GM12878 (cell line): Measurements from ENCODE around the gene TC2N. TPM values are rescaled to one million over a fixed set of nuclear protein-coding genes. Genes with fewer than 3 reads are reported as not detected.

Experiments used
- ATAC-seq: fragments of 200-7000 bp; cut with Tn5 transposase; 3 replicates; pipeline ENCODE4 v1.9.1; 2020; ENCODE audit warnings: mild to moderate bottlenecking, moderate library complexity
- BruUV-seq: library from RNA; stranded (reverse); fragments of 400-500 nt; replicated peaks from 2 replicates; lab custom pipeline; 2021; lab: Mats Ljungman, UMichigan
- CTCF ChIA-PET: fragments of 300-600 bp; sonication (Branson Sonifier 250); formaldehyde crosslinking; extraction: SDS; loops from one replicate; lab custom pipeline; 2021; ENCODE audit warnings: inconsistent platforms; lab: Yijun Ruan, JAX
- POLR2A ChIA-PET: fragments of 350-600 bp; formaldehyde crosslinking; extraction: SDS; loops from one replicate; lab custom pipeline; 2021; ENCODE audit warnings: inconsistent platforms; lab: Charles Lee
- RAD21 ChIA-PET: fragments of 300-600 bp; sonication (Branson Sonifier 250); formaldehyde crosslinking; loops from one replicate; lab custom pipeline; 2023; ENCODE audit warnings: antibody characterized with exemption; ENCODE audit not compliant: unreplicated experiment; lab: Charles Lee
- SMC1A ChIA-PET: fragments of 300-600 bp; sonication (Branson Sonifier 250); formaldehyde crosslinking; loops from one replicate; lab custom pipeline; 2023; ENCODE audit not compliant: unreplicated experiment, uncharacterized antibody; lab: Charles Lee
- DNase-seq: peaks from one replicate; pipeline ENCODE4 v3.0.0-alpha.2; 2011; ENCODE audit warnings: low read depth, low spot score
- FAIRE-seq: peaks from 3 replicates; lab custom pipeline; 2011; peaks lifted over from hg19 to GRCh38; lab: Jason Lieb, UNC
- H2AFZ ChIP-seq: 2 replicates; pipeline ENCODE4 v1.6.0; 2011; ENCODE audit warnings: low read depth, low read length, control low read depth; ENCODE audit not compliant: control insufficient read depth
- H3K27ac ChIP-seq: 2 replicates; pipeline ENCODE4 v1.5.1; 2011; ENCODE audit warnings: control low read depth; ENCODE audit not compliant: control insufficient read depth, insufficient read depth
- H3K27me3 ChIP-seq, 2 experiments: replicated peaks in 1 of 2; 2 replicates each; pipeline versions ENCODE4 v1.6.0 to v1.6.1; 2011; ENCODE audit warnings: low read length in 1 of 2; ENCODE audit not compliant: control insufficient read depth in 2 of 2, insufficient read depth in 2 of 2
- H3K36me3 ChIP-seq, 2 experiments: 2 replicates each; pipeline ENCODE4 v1.5.1; 2011; ENCODE audit warnings: low read length in 1 of 2; ENCODE audit not compliant: control insufficient read depth in 2 of 2, insufficient read depth in 2 of 2
- H3K4me1 ChIP-seq: 2 replicates; pipeline ENCODE4 v1.6.1; 2011; ENCODE audit warnings: mild to moderate bottlenecking, low read length, moderate library complexity, mixed read lengths; ENCODE audit not compliant: control insufficient read depth, insufficient read depth
- H3K4me2 ChIP-seq: 2 replicates; pipeline ENCODE4 v1.6.0; 2011; ENCODE audit warnings: control low read depth; ENCODE audit not compliant: control insufficient read depth, insufficient read depth
- H3K4me3 ChIP-seq: fragments of 200-600 bp; sonication (generic); 2 replicates; pipeline ENCODE4 v1.5.1; 2016
- H3K79me2 ChIP-seq: 2 replicates; pipeline ENCODE4 v1.6.0; 2011; ENCODE audit warnings: low read length; ENCODE audit not compliant: control insufficient read depth, insufficient read depth
- H3K9ac ChIP-seq: 2 replicates; pipeline ENCODE4 v1.8.0; 2011; ENCODE audit warnings: low read length, control low read depth, mixed read lengths; ENCODE audit not compliant: control insufficient read depth, insufficient read depth
- H3K9me3 ChIP-seq: replicated peaks from 3 replicates; pipeline ENCODE4 v1.5.1; 2011; ENCODE audit warnings: mild to moderate bottlenecking, low read length; ENCODE audit not compliant: control insufficient read depth, insufficient read depth
- H4K20me1 ChIP-seq: 2 replicates; pipeline ENCODE4 v1.6.0; 2011; ENCODE audit not compliant: control insufficient read depth, insufficient read depth
- FOXM1 ChIP-seq: IDR thresholded peaks from 2 replicates; pipeline ENCODE4 v1.6.1; 2012; ENCODE audit warnings: low read depth, mild to moderate bottlenecking, inconsistent platforms, low read length, moderate library complexity
- KLF5 ChIP-seq: fragments of 450-650 bp; IDR thresholded peaks from 2 replicates; pipeline ENCODE4 v1.6.1; 2014; ENCODE audit warnings: mild to moderate bottlenecking; ENCODE audit not compliant: partially characterized antibody
- RB1 ChIP-seq: fragments of 450-650 bp; formaldehyde crosslinking; IDR thresholded peaks from 2 replicates; pipeline ENCODE4 v1.6.1; 2017; ENCODE audit warnings: mild to moderate bottlenecking, borderline replicate concordance
- SMARCA5 ChIP-seq: fragments of 450-650 bp; IDR thresholded peaks from 2 replicates; pipeline ENCODE4 v1.6.1; 2017; ENCODE audit warnings: mild to moderate bottlenecking
- SPI1 ChIP-seq: IDR thresholded peaks from 2 replicates; pipeline ENCODE4 v1.6.1; 2011; ENCODE audit warnings: low read depth, mild to moderate bottlenecking, low read length, moderate library complexity, borderline replicate concordance; ENCODE audit not compliant: insufficient read depth
- SUPT20H ChIP-seq: IDR thresholded peaks from 2 replicates; pipeline ENCODE4 v1.6.1; 2011; ENCODE audit warnings: low read depth, mild to moderate bottlenecking, low read length, moderate library complexity, borderline replicate concordance; ENCODE audit not compliant: control insufficient read depth
- TBL1XR1 ChIP-seq: IDR thresholded peaks from 2 replicates; pipeline ENCODE4 v1.6.1; 2012; ENCODE audit warnings: low read depth, low read length, improper control_type of control experiment
- ZNF217 ChIP-seq: fragments of 450-650 bp; IDR thresholded peaks from 2 replicates; pipeline ENCODE4 v1.6.1; 2017; ENCODE audit warnings: antibody characterized with exemption, mild to moderate bottlenecking
- ZNF384 ChIP-seq: IDR thresholded peaks from 2 replicates; pipeline ENCODE4 v1.6.1; 2012; ENCODE audit warnings: low read depth, mild to moderate bottlenecking, low read length, improper control_type of control experiment, borderline replicate concordance
- ZNF622 ChIP-seq: fragments of 450-650 bp; IDR thresholded peaks from 2 replicates; pipeline ENCODE4 v1.6.1; 2017; ENCODE audit warnings: mild to moderate bottlenecking, inconsistent platforms
- WGBS: methylation state at CpG from one replicate; pipeline ENCODE4 v1.1.6; 2016; ENCODE audit warnings: low lambda C conversion rate; ENCODE audit not compliant: insufficient replicate concordance, insufficient coverage; ENCODE audit errors: missing lambda C conversion rate; 5-methylcytosine and 5-hydroxymethylcytosine counted together
- in situ Hi-C: fragments of 300-500 bp; cut with MboI; formaldehyde crosslinking; loops from 9 replicates; pipeline ENCODE4 v1.14.3; 2018; ENCODE audit warnings: mixed read lengths
- intact Hi-C: fragments of 100-400 bp; cut with micrococcal nuclease; formaldehyde crosslinking; loops from one replicate; pipeline ENCODE4 v1.14.2; 2022; ENCODE audit not compliant: unreplicated experiment
- polyA plus RNA-seq, 11 experiments: library from polyadenylated mRNA; depleted of rRNA in 4 of 11; unstranded in 6 of 11; stranded (reverse) in 5 of 11; fragments of >200 nt; fragmentation: Nextera tagmentation in 4 of 11; fragmentation: Illumina TruSeq in 1 of 11; extraction: Ambion mirVana in 4 of 11; extraction: Trizol in 1 of 11; gene quantifications; 1 replicate in 1 of 11; 2 replicates in 10 of 11; pipeline versions ENCODE4 v1.2.1 to v1.2.3, GENCODE V29; 2011 to 2016; ENCODE audit warnings: inconsistent platforms in 2 of 11, missing spikeins in 2 of 11, low read depth in 1 of 11
- total RNA-seq, 4 experiments: library from RNA; depleted of rRNA in 3 of 4; stranded (reverse); fragments of >200 nt in 3 of 4; fragmentation: Illumina TruSeq in 1 of 4; extraction: Trizol in 1 of 4; gene quantifications; 2 replicates each; pipeline versions ENCODE4 v1.2.1 to v1.2.3, GENCODE V29; 2013 to 2021
- TF ChIP-seq, protein P1 (sequence below): fragments of 150-350 bp; IDR thresholded peaks from 2 replicates; pipeline ENCODE4 v1.6.1; 2016; ENCODE audit warnings: low read depth, low read length
- TF ChIP-seq, protein P2 (sequence below): IDR thresholded peaks from 2 replicates; pipeline ENCODE4 v1.6.1; 2012; ENCODE audit warnings: low read length, inconsistent platforms

TC2N gene
- total and polyA plus RNA-seq, 10 of the 15 experiments (the other 5 are each of a cell fraction or from before 2014, with no cell fraction given): 0.15 to 1.6 (median 0.35) TPM

DNA sequence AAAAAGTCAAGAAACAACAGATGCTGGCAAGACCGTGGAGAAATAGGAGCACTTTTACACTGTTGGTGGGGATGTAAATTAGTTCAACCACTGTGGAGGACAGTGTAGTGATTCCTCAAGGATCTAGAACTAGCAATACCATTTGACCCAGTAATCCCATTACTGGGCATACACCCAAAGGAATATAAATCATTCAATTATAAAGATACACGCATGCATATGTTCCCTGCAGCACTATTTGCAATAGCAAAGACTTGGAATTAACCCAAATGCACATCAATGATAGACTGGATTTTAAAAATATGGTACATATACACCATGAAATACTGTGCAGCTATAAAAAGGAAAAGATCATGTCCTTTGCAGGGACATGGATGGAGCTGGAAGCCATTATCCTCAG is 117.5 kb downstream of the TC2N start:
- ChIA-PET POLR2A (no interaction called here), CTCF (no interaction called here), SMC1A (no interaction called here), RAD21 (no interaction called here)
- Histone ChIP-seq H3K79me2 (no peaks in the 10 kb centered on the region), H2AFZ (no peak overlapping the region), H3K4me3 (no peak overlapping the region), H3K4me2 (no peak overlapping the region), H3K27ac (no peak overlapping the region), H4K20me1 (no peaks in the 10 kb centered on the region), H3K36me3 (no peaks in the 10 kb centered on the region), H3K4me1 (no peaks in the 10 kb centered on the region), H3K9ac (no peak overlapping the region), H3K27me3 (no peaks in the 10 kb centered on the region), H3K9me3 (no peaks in the 10 kb centered on the region)
- intact Hi-C loops (no loop called here), in situ Hi-C loops (no loop called here)
- FAIRE-seq (no peak), ATAC-seq (no peak), DNase-seq (no peak)
- no TSS peak for BruUV-seq
- WGBS: 24% methylated on average over 2 of the region's 2 CpGs
- TF ChIP-seq, protein P1, sequence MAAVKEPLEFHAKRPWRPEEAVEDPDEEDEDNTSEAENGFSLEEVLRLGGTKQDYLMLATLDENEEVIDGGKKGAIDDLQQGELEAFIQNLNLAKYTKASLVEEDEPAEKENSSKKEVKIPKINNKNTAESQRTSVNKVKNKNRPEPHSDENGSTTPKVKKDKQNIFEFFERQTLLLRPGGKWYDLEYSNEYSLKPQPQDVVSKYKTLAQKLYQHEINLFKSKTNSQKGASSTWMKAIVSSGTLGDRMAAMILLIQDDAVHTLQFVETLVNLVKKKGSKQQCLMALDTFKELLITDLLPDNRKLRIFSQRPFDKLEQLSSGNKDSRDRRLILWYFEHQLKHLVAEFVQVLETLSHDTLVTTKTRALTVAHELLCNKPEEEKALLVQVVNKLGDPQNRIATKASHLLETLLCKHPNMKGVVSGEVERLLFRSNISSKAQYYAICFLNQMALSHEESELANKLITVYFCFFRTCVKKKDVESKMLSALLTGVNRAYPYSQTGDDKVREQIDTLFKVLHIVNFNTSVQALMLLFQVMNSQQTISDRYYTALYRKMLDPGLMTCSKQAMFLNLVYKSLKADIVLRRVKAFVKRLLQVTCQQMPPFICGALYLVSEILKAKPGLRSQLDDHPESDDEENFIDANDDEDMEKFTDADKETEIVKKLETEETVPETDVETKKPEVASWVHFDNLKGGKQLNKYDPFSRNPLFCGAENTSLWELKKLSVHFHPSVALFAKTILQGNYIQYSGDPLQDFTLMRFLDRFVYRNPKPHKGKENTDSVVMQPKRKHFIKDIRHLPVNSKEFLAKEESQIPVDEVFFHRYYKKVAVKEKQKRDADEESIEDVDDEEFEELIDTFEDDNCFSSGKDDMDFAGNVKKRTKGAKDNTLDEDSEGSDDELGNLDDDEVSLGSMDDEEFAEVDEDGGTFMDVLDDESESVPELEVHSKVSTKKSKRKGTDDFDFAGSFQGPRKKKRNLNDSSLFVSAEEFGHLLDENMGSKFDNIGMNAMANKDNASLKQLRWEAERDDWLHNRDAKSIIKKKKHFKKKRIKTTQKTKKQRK: no peak
- no peak for TF ChIP-seq SMARCA5
- TF ChIP-seq ZNF384: no peak
- TF ChIP-seq ZNF217: no peak
- TF ChIP-seq TBL1XR1: no peak
- TF ChIP-seq SUPT20H: no peak
- no peak for TF ChIP-seq SPI1
- TF ChIP-seq, protein P2, sequence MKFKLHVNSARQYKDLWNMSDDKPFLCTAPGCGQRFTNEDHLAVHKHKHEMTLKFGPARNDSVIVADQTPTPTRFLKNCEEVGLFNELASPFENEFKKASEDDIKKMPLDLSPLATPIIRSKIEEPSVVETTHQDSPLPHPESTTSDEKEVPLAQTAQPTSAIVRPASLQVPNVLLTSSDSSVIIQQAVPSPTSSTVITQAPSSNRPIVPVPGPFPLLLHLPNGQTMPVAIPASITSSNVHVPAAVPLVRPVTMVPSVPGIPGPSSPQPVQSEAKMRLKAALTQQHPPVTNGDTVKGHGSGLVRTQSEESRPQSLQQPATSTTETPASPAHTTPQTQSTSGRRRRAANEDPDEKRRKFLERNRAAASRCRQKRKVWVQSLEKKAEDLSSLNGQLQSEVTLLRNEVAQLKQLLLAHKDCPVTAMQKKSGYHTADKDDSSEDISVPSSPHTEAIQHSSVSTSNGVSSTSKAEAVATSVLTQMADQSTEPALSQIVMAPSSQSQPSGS: no peak
- no peak for TF ChIP-seq RB1
- no peak for TF ChIP-seq KLF5
- TF ChIP-seq FOXM1: no peak
- no peak for TF ChIP-seq ZNF622
